ENCODE results near the gene TRIM44.

The TRIM44 gene

GRCh38 chr11:35723913-35724312 is 61.3 kb downstream of the TRIM44 start:
- H3K4me1 Mint-ChIP-seq (ENCODE audit: low read depth) = peaks cover 25% of the 10 kb centered on the region
- intact Hi-C loops (cut with micrococcal nuclease) = no loop called here
- H3K27ac Mint-ChIP-seq = no peak overlapping the region
- no peak overlapping the region for H3K4me3 Mint-ChIP-seq
- H3K27me3 Mint-ChIP-seq = no peaks in the 10 kb centered on the region
- peaks cover 8% of the 10 kb centered on the region for H3K9me3 Mint-ChIP-seq
- H3K36me3 Mint-ChIP-seq (ENCODE audit: low read depth) = peaks cover 32% of the 10 kb centered on the region

GRCh38 chr11:35725885-35726284 is 63.3 kb downstream of the TRIM44 start:
- intact Hi-C loops (cut with micrococcal nuclease) = no loop called here
- peaks cover 17% of the 10 kb centered on the region for H3K9me3 Mint-ChIP-seq
- H3K36me3 Mint-ChIP-seq (ENCODE audit: low read depth) = peaks cover 46% of the 10 kb centered on the region
- H3K27me3 Mint-ChIP-seq = no peaks in the 10 kb centered on the region
- H3K27ac Mint-ChIP-seq = no peak overlapping the region
- H3K4me1 Mint-ChIP-seq (ENCODE audit: low read depth) = peaks cover 25% of the 10 kb centered on the region
- no peak overlapping the region for H3K4me3 Mint-ChIP-seq

GRCh38 chr11:35727140-35727539 is 64.6 kb downstream of the TRIM44 start:
- Mint-ChIP-seq H3K4me1 (ENCODE audit: low read depth) (peaks cover 17% of the 10 kb centered on the region), H3K27ac (no peak overlapping the region), H3K4me3 (no peak overlapping the region), H3K27me3 (no peaks in the 10 kb centered on the region), H3K9me3 (peaks cover 17% of the 10 kb centered on the region), H3K36me3 (ENCODE audit: low read depth) (peaks cover 46% of the 10 kb centered on the region)
- intact Hi-C loops (cut with micrococcal nuclease) = no loop called here

- peaks cover 24% of the 10 kb centered on the region for H3K9me3 Mint-ChIP-seq
- peaks cover 6% of the 10 kb centered on the region for H3K4me1 Mint-ChIP-seq (ENCODE audit: low read depth)
- H3K36me3 Mint-ChIP-seq (ENCODE audit: low read depth) = peaks cover 63% of the 10 kb centered on the region
- intact Hi-C loops (cut with micrococcal nuclease) = no loop called here
- H3K4me3 Mint-ChIP-seq = no peak overlapping the region
- no peaks in the 10 kb centered on the region for H3K27me3 Mint-ChIP-seq
- no peak overlapping the region for H3K27ac Mint-ChIP-seq
Measured at GRCh38 chr11:35730254-35730653, 67.7 kb downstream of the TRIM44 start.

GRCh38 chr11:35734669-35735410 is 72.3 kb downstream of the TRIM44 start:
- Mint-ChIP-seq H3K4me1 (ENCODE audit: low read depth) (no peaks in the 10 kb centered on the region), H3K27me3 (no peaks in the 10 kb centered on the region), H3K36me3 (ENCODE audit: low read depth) (peaks cover 67% of the 10 kb centered on the region), H3K4me3 (no peak overlapping the region), H3K9me3 (peaks cover 15% of the 10 kb centered on the region), H3K27ac (no peak overlapping the region)
- intact Hi-C loops (cut with micrococcal nuclease) = no loop called here

- Mint-ChIP-seq H3K27ac (no peak overlapping the region), H3K27me3 (no peaks in the 10 kb centered on the region), H3K4me1 (ENCODE audit: low read depth) (peaks cover 5% of the 10 kb centered on the region), H3K9me3 (peaks cover 9% of the 10 kb centered on the region), H3K4me3 (no peak overlapping the region), H3K36me3 (ENCODE audit: low read depth) (peaks cover 61% of the 10 kb centered on the region)
- intact Hi-C loops (cut with micrococcal nuclease) = no loop called here
Measured at GRCh38 chr11:35735411-35735810, 72.8 kb downstream of the TRIM44 start.

GRCh38 chr11:35735903-35736302 is 73.3 kb downstream of the TRIM44 start:
- peaks cover 63% of the 10 kb centered on the region for H3K36me3 Mint-ChIP-seq (ENCODE audit: low read depth)
- no peak overlapping the region for H3K4me3 Mint-ChIP-seq
- H3K9me3 Mint-ChIP-seq = peaks cover 7% of the 10 kb centered on the region
- H3K27me3 Mint-ChIP-seq = no peaks in the 10 kb centered on the region
- H3K27ac Mint-ChIP-seq = no peak overlapping the region
- peaks cover 6% of the 10 kb centered on the region for H3K4me1 Mint-ChIP-seq (ENCODE audit: low read depth)
- intact Hi-C loops (cut with micrococcal nuclease) = no loop called here

GRCh38 chr11:35736952-35737351 is 74.4 kb downstream of the TRIM44 start:
- H3K27me3 Mint-ChIP-seq = no peaks in the 10 kb centered on the region
- no peak overlapping the region for H3K4me3 Mint-ChIP-seq
- H3K9me3 Mint-ChIP-seq = peaks cover 7% of the 10 kb centered on the region
- peaks cover 6% of the 10 kb centered on the region for H3K4me1 Mint-ChIP-seq (ENCODE audit: low read depth)
- H3K36me3 Mint-ChIP-seq (ENCODE audit: low read depth) = peaks cover 66% of the 10 kb centered on the region
- intact Hi-C loops (cut with micrococcal nuclease) = no loop called here
- H3K27ac Mint-ChIP-seq = no peak overlapping the region

GRCh38 chr11:35740061-35740799 is 77.7 kb downstream of the TRIM44 start:
- H3K4me3 Mint-ChIP-seq = no peak overlapping the region
- no peaks in the 10 kb centered on the region for H3K9me3 Mint-ChIP-seq
- H3K36me3 Mint-ChIP-seq (ENCODE audit: low read depth) = peaks cover 59% of the 10 kb centered on the region
- intact Hi-C loops (cut with micrococcal nuclease) = no loop called here
- no peaks in the 10 kb centered on the region for H3K27me3 Mint-ChIP-seq
- H3K27ac Mint-ChIP-seq = no peak overlapping the region
- H3K4me1 Mint-ChIP-seq (ENCODE audit: low read depth) = peaks cover 6% of the 10 kb centered on the region

GRCh38 chr11:35742707-35743454 is 80.3 kb downstream of the TRIM44 start:
- Mint-ChIP-seq H3K4me3 (no peak overlapping the region), H3K36me3 (ENCODE audit: low read depth) (peaks cover 39% of the 10 kb centered on the region), H3K4me1 (ENCODE audit: low read depth) (peaks cover 13% of the 10 kb centered on the region), H3K9me3 (no peaks in the 10 kb centered on the region), H3K27ac (no peak overlapping the region), H3K27me3 (no peaks in the 10 kb centered on the region)
- intact Hi-C loops (cut with micrococcal nuclease) = no loop called here

GRCh38 chr11:35746356-35747153 is 84.0 kb downstream of the TRIM44 start:
- intact Hi-C loops (cut with micrococcal nuclease) = no loop called here
- no peak overlapping the region for H3K27ac Mint-ChIP-seq
- peaks cover 15% of the 10 kb centered on the region for H3K36me3 Mint-ChIP-seq (ENCODE audit: low read depth)
- H3K27me3 Mint-ChIP-seq = no peaks in the 10 kb centered on the region
- H3K9me3 Mint-ChIP-seq = no peaks in the 10 kb centered on the region
- H3K4me1 Mint-ChIP-seq (ENCODE audit: low read depth) = peaks cover 7% of the 10 kb centered on the region
- no peak overlapping the region for H3K4me3 Mint-ChIP-seq

GRCh38 chr11:35747668-35748067 is 85.1 kb downstream of the TRIM44 start:
- Mint-ChIP-seq H3K36me3 (ENCODE audit: low read depth) (peaks cover 20% of the 10 kb centered on the region), H3K27me3 (no peaks in the 10 kb centered on the region), H3K4me1 (ENCODE audit: low read depth) (peaks cover 15% of the 10 kb centered on the region), H3K27ac (no peak overlapping the region), H3K9me3 (no peaks in the 10 kb centered on the region), H3K4me3 (no peak overlapping the region)
- intact Hi-C loops (cut with micrococcal nuclease) = no loop called here

- Mint-ChIP-seq H3K4me3 (no peak overlapping the region), H3K27ac (no peak overlapping the region), H3K27me3 (no peaks in the 10 kb centered on the region), H3K4me1 (ENCODE audit: low read depth) (peaks cover 15% of the 10 kb centered on the region), H3K9me3 (no peaks in the 10 kb centered on the region), H3K36me3 (ENCODE audit: low read depth) (peaks cover 21% of the 10 kb centered on the region)
- intact Hi-C loops (cut with micrococcal nuclease) = no loop called here
Measured at GRCh38 chr11:35748644-35749043, 86.1 kb downstream of the TRIM44 start.
